H1 (cell line): Measurements from ENCODE around the gene ADD1. TPM values are rescaled to one million over a fixed set of nuclear protein-coding genes. Genes with fewer than 3 reads are reported as not detected.

ENCODE experiments used
- CTCF ChIA-PET: fragments of 300-600 bp; sonication (Branson Sonifier 250); formaldehyde crosslinking; loops from one replicate; lab custom pipeline; 2021; ENCODE audit not compliant: partially characterized antibody; lab: Charles Lee
- POLR2A ChIA-PET: fragments of 300-600 bp; sonication (Branson Sonifier 250); formaldehyde crosslinking; loops from one replicate; lab custom pipeline; 2021; ENCODE audit warnings: inconsistent platforms; ENCODE audit not compliant: partially characterized antibody; lab: Charles Lee
- DNase-seq, 2 experiments: peaks; one replicate each; pipeline versions ENCODE4 v3.0.0 to v3.0.0-alpha.2; 2010 to 2022; ENCODE audit warnings: low spot score in 2 of 2, low read depth in 1 of 2, mixed read lengths in 1 of 2
- FAIRE-seq: peaks from 2 replicates; lab custom pipeline; 2011; peaks lifted over from hg19 to GRCh38; lab: Jason Lieb, UNC
- H2AFZ ChIP-seq: 2 replicates; pipeline ENCODE4 v1.8.1; 2012; ENCODE audit warnings: low read length, inconsistent platforms
- H2AK5ac ChIP-seq: 2 replicates; pipeline ENCODE4 v1.6.1; 2013; ENCODE audit warnings: low read depth, low read length
- H2BK120ac ChIP-seq: replicated peaks from 2 replicates; pipeline ENCODE3; 2013; ENCODE audit warnings: low read depth, low read length, inconsistent platforms
- H2BK12ac ChIP-seq: 2 replicates; pipeline ENCODE4 v1.6.1; 2013; ENCODE audit warnings: low read depth, low read length
- H2BK15ac ChIP-seq: 2 replicates; pipeline ENCODE4 v1.6.1; 2013; ENCODE audit warnings: low read length
- H2BK20ac ChIP-seq: 2 replicates; pipeline ENCODE4 v1.6.1; 2013; ENCODE audit warnings: low read length
- H2BK5ac ChIP-seq: 2 replicates; pipeline ENCODE4 v1.6.1; 2013; ENCODE audit warnings: low read depth, low read length
- H3K14ac ChIP-seq: 2 replicates; pipeline ENCODE4 v1.6.1; 2013; ENCODE audit warnings: inconsistent platforms; ENCODE audit not compliant: insufficient read length
- H3K18ac ChIP-seq: 2 replicates; pipeline ENCODE4 v1.6.1; 2013; ENCODE audit warnings: low read length; ENCODE audit errors: extremely low read depth
- H3K23ac ChIP-seq: 2 replicates; pipeline ENCODE4 v1.6.1; 2013; ENCODE audit warnings: inconsistent platforms; ENCODE audit not compliant: insufficient read length
- H3K23me2 ChIP-seq: 2 replicates; pipeline ENCODE4 v1.6.1; 2013; ENCODE audit warnings: low read depth, low read length
- H3K27ac ChIP-seq: 2 replicates; pipeline ENCODE4 v1.6.1; 2011; ENCODE audit warnings: low read depth, low read length, inconsistent platforms
- H3K27me3 ChIP-seq, 4 experiments: replicated peaks in 1 of 4; 1 replicate in 1 of 4; 2 replicates in 3 of 4; pipeline versions ENCODE4 v1.6.1 to v1.8.1; 2011 to 2013; ENCODE audit warnings: low read length in 3 of 4, mild to moderate bottlenecking in 3 of 4, inconsistent platforms in 2 of 4, mixed read lengths in 2 of 4, moderate library complexity in 1 of 4; ENCODE audit not compliant: control insufficient read depth in 3 of 4, insufficient read depth in 3 of 4; ENCODE audit errors: extremely low read depth in 1 of 4
- H3K36me3 ChIP-seq, 4 experiments: 2 replicates each; pipeline versions ENCODE4 v1.6.1 to v1.8.1; 2011 to 2013; ENCODE audit warnings: mild to moderate bottlenecking in 4 of 4, low read length in 3 of 4, moderate library complexity in 2 of 4, control low read depth in 1 of 4, inconsistent platforms in 1 of 4; ENCODE audit not compliant: insufficient read depth in 4 of 4, control insufficient read depth in 2 of 4
- H3K4ac ChIP-seq: replicated peaks from 2 replicates; pipeline ENCODE3; 2013; ENCODE audit warnings: low read length, low read depth, mixed read lengths, inconsistent platforms; ENCODE audit not compliant: insufficient read length
- H3K4me1 ChIP-seq, 4 experiments: replicated peaks in 1 of 4; 1 replicate in 1 of 4; 2 replicates in 3 of 4; pipeline versions ENCODE4 v1.6.1 to v1.8.1; 2011 to 2013; ENCODE audit warnings: low read length in 3 of 4, inconsistent platforms in 2 of 4, mixed read lengths in 1 of 4; ENCODE audit not compliant: insufficient read depth in 4 of 4, control insufficient read depth in 3 of 4
- H3K4me2 ChIP-seq, 2 experiments: 2 replicates each; pipeline versions ENCODE4 v1.6.1 to v1.8.1; 2011 to 2013; ENCODE audit warnings: low read depth in 2 of 2, low read length in 2 of 2, control low read depth in 1 of 2, inconsistent platforms in 1 of 2, mild to moderate bottlenecking in 1 of 2; ENCODE audit not compliant: insufficient read depth in 1 of 2
- H3K4me3 ChIP-seq, 4 experiments: fragments of 200-600, 300-600 bp in 1 of 4; sonication (generic), shearing (Covaris generic), sonication (Bioruptor Twin) in 1 of 4; 2 replicates each; pipeline versions ENCODE4 v1.5.1 to v1.8.1; 2011 to 2016; ENCODE audit warnings: low read length in 4 of 4, low read depth in 3 of 4, control low read depth in 2 of 4, inconsistent platforms in 2 of 4, mild to moderate bottlenecking in 2 of 4, mixed read lengths in 1 of 4, moderate library complexity in 1 of 4; ENCODE audit not compliant: insufficient read depth in 2 of 4; ENCODE audit errors: extremely low read depth in 1 of 4
- H3K56ac ChIP-seq: replicated peaks from 2 replicates; pipeline ENCODE3; 2013; ENCODE audit warnings: low read depth, mild to moderate bottlenecking, mixed read lengths, low read length, inconsistent platforms; ENCODE audit not compliant: insufficient read length
- H3K79me1 ChIP-seq: 2 replicates; pipeline ENCODE4 v1.6.1; 2013; ENCODE audit warnings: low read depth, low read length, control low read depth
- H3K79me2 ChIP-seq, 2 experiments: 2 replicates each; pipeline versions ENCODE4 v1.6.1 to v1.8.1; 2012 to 2013; ENCODE audit warnings: low read length in 2 of 2, mild to moderate bottlenecking in 2 of 2, inconsistent platforms in 1 of 2; ENCODE audit not compliant: insufficient read depth in 2 of 2, control insufficient read depth in 1 of 2
- H3K9ac ChIP-seq, 4 experiments: replicated peaks in 1 of 4; 1 replicate in 1 of 4; 2 replicates in 3 of 4; pipeline versions ENCODE4 v1.6.1 to v1.8.1; 2011 to 2013; ENCODE audit warnings: low read depth in 3 of 4, low read length in 3 of 4, control low read depth in 2 of 4, mild to moderate bottlenecking in 2 of 4, moderate library complexity in 2 of 4, inconsistent platforms in 1 of 4; ENCODE audit errors: extremely low read depth in 1 of 4
- H3K9me3 ChIP-seq, 2 experiments: 2 replicates each; pipeline versions ENCODE4 v1.6.1 to v1.8.1; 2012 to 2013; ENCODE audit warnings: mild to moderate bottlenecking in 2 of 2, moderate library complexity in 2 of 2, control low read depth in 1 of 2, inconsistent platforms in 1 of 2, low read depth in 1 of 2, low read length in 1 of 2, mixed read lengths in 1 of 2; ENCODE audit not compliant: insufficient read depth in 2 of 2
- H4K20me1 ChIP-seq, 2 experiments: replicated peaks in 1 of 2; 2 replicates each; pipeline versions ENCODE3 to v1.8.1; 2011 to 2013; ENCODE audit warnings: inconsistent platforms in 2 of 2, low read length in 2 of 2, mild to moderate bottlenecking in 1 of 2; ENCODE audit not compliant: insufficient read depth in 2 of 2, control insufficient read depth in 1 of 2
- H4K5ac ChIP-seq: 2 replicates; pipeline ENCODE4 v1.6.1; 2013; ENCODE audit warnings: low read length, low read depth, mixed read lengths, inconsistent platforms; ENCODE audit not compliant: insufficient read length
- H4K8ac ChIP-seq: 2 replicates; pipeline ENCODE4 v1.8.0; 2013; ENCODE audit warnings: mild to moderate bottlenecking, moderate library complexity, low read length, inconsistent platforms; ENCODE audit not compliant: insufficient read depth; ENCODE audit errors: extremely low read depth
- H4K91ac ChIP-seq: replicated peaks from 2 replicates; pipeline ENCODE3; 2013; ENCODE audit warnings: low read length, mixed read lengths, inconsistent platforms; ENCODE audit not compliant: insufficient read length
- HDAC2 ChIP-seq, 2 experiments: fragments of 300-600 bp in 1 of 2; sonication (generic) in 1 of 2; IDR thresholded peaks; 2 replicates each; pipeline ENCODE4 v1.6.1; 2011 to 2012; ENCODE audit warnings: low read depth in 2 of 2, low read length in 2 of 2, mild to moderate bottlenecking in 2 of 2, moderate library complexity in 2 of 2, borderline replicate concordance in 1 of 2, inconsistent platforms in 1 of 2
- RNF2 ChIP-seq: fragments of 200-900, 300-1000 bp; sonication (generic); IDR thresholded peaks from 2 replicates; pipeline ENCODE4 v1.7.1; 2016; ENCODE audit warnings: borderline replicate concordance, low read depth, mild to moderate bottlenecking, antibody characterized with exemption, low read length; ENCODE audit not compliant: poor library complexity, severe bottlenecking; ENCODE audit errors: missing control alignments
- WGBS, 2 experiments: shearing (Covaris generic) in 1 of 2; methylation state at CpG; one replicate each; pipeline versions ENCODE4 v1.1.6 to v1.1.7; 2013 to 2015; ENCODE audit warnings: low lambda C conversion rate in 2 of 2, mixed read lengths in 2 of 2, inconsistent platforms in 1 of 2, low coverage in 1 of 2, missing lambda C conversion rate in 1 of 2; ENCODE audit not compliant: insufficient replicate concordance in 2 of 2, insufficient coverage in 1 of 2, insufficient read length in 1 of 2; ENCODE audit errors: extremely low coverage in 1 of 2, missing lambda C conversion rate in 1 of 2; 5-methylcytosine and 5-hydroxymethylcytosine counted together
- polyA plus RNA-seq, 7 experiments: library from polyadenylated mRNA; depleted of rRNA in 3 of 7; stranded (reverse) in 5 of 7; unstranded in 2 of 7; fragments of >200 nt in 5 of 7; fragments of 200-250 nt in 2 of 7; gene quantifications; 1 replicate in 5 of 7; 2 replicates in 1 of 7; 4 replicates in 1 of 7; pipeline versions ENCODE4 v1.2.1 to v1.2.3, GENCODE V29; 2011 to 2013; ENCODE audit warnings: missing spikeins in 2 of 7, mixed read lengths in 2 of 7
- total RNA-seq: library from RNA; stranded (reverse); fragmentation: NEBNext Ultra II Directional; extraction: Animal tissue kit (Norgen Biotek cat#: 25700); gene quantifications from 2 replicates; pipeline ENCODE4 v1.2.1, GENCODE V29; 2021

ADD1 gene
- total and polyA plus RNA-seq, 2 of the 8 experiments (the other 6 are each of a cell fraction or from before 2014, with no cell fraction given): 113 to 143 TPM

DNA sequence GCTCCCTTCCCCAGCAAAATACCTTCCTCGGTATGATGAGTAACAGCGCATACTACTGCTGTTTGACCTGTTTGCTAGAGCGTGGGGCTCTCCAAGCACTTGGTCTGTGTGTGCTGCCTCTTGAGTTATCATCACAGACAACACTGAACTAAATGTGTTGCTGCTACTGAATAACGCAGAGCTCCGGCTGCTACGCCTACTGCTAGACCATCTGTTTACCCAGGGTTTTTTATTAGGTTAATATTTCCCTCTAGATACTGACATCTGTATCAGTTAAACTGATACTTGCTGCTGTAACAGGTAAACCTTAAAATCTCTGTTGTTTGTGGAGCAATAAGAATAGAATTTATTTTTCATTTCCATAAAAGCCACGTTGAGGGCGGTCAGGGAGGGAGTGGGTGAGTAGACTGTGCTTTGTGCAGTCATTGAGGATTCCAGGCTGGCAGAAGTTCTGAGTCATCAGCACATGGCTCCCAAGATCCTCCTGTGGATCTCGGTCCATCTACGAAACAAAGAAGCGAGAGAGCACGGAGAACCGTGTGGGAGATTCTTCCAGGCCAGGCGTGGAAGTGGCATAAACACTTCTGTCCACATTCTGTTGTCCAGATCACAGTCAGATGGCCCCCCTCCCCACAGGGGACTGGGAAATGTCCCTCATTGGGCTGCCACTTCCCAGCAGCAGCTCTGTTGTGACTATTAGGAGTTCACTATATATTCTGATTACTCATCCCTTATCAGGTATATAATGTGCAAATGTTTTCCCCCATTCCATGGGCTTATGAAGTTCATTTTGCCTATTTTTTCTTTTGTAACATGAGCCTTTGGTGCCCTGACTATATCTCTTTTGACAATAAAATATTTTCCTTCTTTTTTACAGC is 133.8 kb downstream of the ADD1 start:
- no peak overlapping the region for H3K27ac ChIP-seq
- H2BK5ac ChIP-seq: no peak overlapping the region
- H3K9ac ChIP-seq: no peak overlapping the region
- no peak overlapping the region for H3K18ac ChIP-seq
- H2AK5ac ChIP-seq: no peak overlapping the region
- H4K5ac ChIP-seq: no peak overlapping the region
- no peak for FAIRE-seq
- H4K20me1 ChIP-seq: no peaks in the 10 kb centered on the region
- H3K23me2 ChIP-seq: no peaks in the 10 kb centered on the region
- no peaks in the 10 kb centered on the region for H3K79me1 ChIP-seq
- ChIA-PET CTCF (interaction anchor here (0.7 to 5.6 kb wide), 18 partner anchors 11 to 1626 kb away, joined by 3 to 60 read pairs (median 4); partner anchors contain the start of genes GRK4 and NOP14), POLR2A (interaction anchor here (0.9 kb wide), 1 partner anchor 9 kb away, joined by 3 read pairs; no protein-coding TSS in a partner anchor)
- H2BK20ac ChIP-seq: no peak overlapping the region
- no peak overlapping the region for H3K4me3 ChIP-seq
- no peaks in the 10 kb centered on the region for H3K36me3 ChIP-seq
- H2BK15ac ChIP-seq: no peak overlapping the region
- H3K27me3 ChIP-seq: no peaks in the 10 kb centered on the region
- no peaks in the 10 kb centered on the region for H3K4me1 ChIP-seq
- H3K23ac ChIP-seq: no peak overlapping the region
- no peak overlapping the region for H3K14ac ChIP-seq
- H2BK120ac ChIP-seq: no peak overlapping the region
- H3K79me2 ChIP-seq: no peaks in the 10 kb centered on the region
- TF ChIP-seq HDAC2 (IDR thresholded peaks at IDR 0.05; ENCODE audit: borderline replicate concordance in 1 of 2, low read depth in 2 of 2, low read length in 2 of 2): no peak
- no peak for TF ChIP-seq RNF2
- H3K9me3 ChIP-seq: no peaks in the 10 kb centered on the region
- H4K91ac ChIP-seq: no peak overlapping the region
- WGBS, 2 experiments: 90% methylated on average over 14 of the region's 14 CpGs; no CpG with 5 or more reads in 1 of the 2 experiments
- H3K4me2 ChIP-seq: no peak overlapping the region
- no peak overlapping the region for H2BK12ac ChIP-seq
- no peak overlapping the region for H4K8ac ChIP-seq
- no peak overlapping the region for H2AFZ ChIP-seq
- DNase-seq: no peak
- no peak overlapping the region for H3K56ac ChIP-seq
- no peak overlapping the region for H3K4ac ChIP-seq
